Stimulated activated CD8-positive, alpha-beta memory T cell treated with anti-CD3 and anti-CD28 coated beads, Interleukin-2, amount 100 ng/mL, for 48 hours (primary cell): ENCODE data around the gene BRINP1.

Source experiments
- DNase-seq, 2 donors: peaks; one replicate each; pipeline ENCODE4 v3.0.0-alpha.2; 2020; ENCODE audit warnings: low read depth in 2 of 2

Gene BRINP1

GRCh38 chr9:119126040-119126439, 243.2 kb downstream of the BRINP1 start:
- no peak for DNase-seq

- no peak for DNase-seq
These were observed 247.3 kb downstream of the BRINP1 start for GRCh38 chr9:119121899-119122298.

GRCh38 chr9:119117409-119117808, 251.8 kb downstream of the BRINP1 start:
- DNase-seq, result no peak
